Fibroblast of skin of left biceps (primary cell): ENCODE data around the gene OR6Q1.
"Not testable (repeated sequence)": the region's sequence is repeated elsewhere in the genome, so short reads cannot be mapped to it uniquely, and the experiment has no call there.

ENCODE experiments used
- DNase-seq, 2 experiments: peaks; one replicate each; pipeline ENCODE4 v3.0.0-alpha.2; 2013; ENCODE audit warnings: low read depth in 2 of 2

OR6Q1 gene

GRCh38 chr11:58030653-58031052 lies at the start of gene OR6Q1:
TSS of gene OR6Q1 (plus strand) at chr11:58030953. CDS start at chr11:58030953, 0 bp downstream.
- DNase-seq = no peak

- no peak for DNase-seq
Observed at GRCh38 chr11:57981536-57981935, 49.2 kb upstream of the OR6Q1 start.

GRCh38 chr11:57982776-57983175 lies 48.0 kb upstream of the OR6Q1 start:
- DNase-seq = no peak

DNA sequence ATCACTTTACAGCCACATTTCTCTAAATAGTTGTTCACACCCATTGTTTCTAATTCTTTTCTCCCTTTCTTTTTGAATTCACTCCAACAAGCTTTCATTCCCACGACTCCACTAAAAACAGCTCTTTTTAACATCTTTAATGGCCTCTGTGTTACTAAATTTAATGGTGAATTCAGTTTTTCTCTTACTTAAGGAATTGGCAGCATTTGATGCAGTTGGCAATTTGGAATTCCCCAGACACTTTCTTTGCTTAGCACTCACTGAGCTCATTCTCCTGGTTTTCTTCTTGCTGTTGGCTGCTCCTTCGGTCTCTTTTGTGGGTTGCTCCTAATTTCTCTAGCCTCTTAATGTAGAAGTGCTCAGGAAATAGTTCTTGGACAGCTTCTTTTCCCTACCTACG lies 47.6 kb upstream of the OR6Q1 start:
- no peak for DNase-seq

- not testable (repeated sequence) for DNase-seq
Observed at GRCh38 chr11:57999523-57999922, 31.2 kb upstream of the OR6Q1 start.

DNA sequence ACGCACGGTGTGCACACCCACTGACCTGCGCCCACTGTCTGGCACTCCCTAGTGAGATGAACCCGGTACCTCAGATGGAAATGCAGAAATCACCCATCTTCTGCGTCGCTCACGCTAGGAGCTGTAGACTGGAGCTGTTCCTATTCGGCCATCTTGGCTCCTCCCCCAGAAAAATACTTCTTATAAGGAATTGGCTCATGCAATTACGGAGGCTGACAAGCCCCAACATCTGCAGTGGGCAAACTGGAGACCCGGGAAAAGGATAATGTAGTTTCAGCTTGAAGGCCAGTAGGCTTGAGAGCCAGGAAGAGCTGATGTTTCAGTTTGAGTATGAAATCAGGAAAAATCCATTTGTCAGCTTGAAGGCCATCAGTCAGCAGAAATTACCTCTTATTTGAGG lies 30.7 kb upstream of the OR6Q1 start:
- DNase-seq = not testable (repeated sequence)

GRCh38 chr11:58000699-58001098 lies 30.1 kb upstream of the OR6Q1 start:
- DNase-seq = no peak

DNA sequence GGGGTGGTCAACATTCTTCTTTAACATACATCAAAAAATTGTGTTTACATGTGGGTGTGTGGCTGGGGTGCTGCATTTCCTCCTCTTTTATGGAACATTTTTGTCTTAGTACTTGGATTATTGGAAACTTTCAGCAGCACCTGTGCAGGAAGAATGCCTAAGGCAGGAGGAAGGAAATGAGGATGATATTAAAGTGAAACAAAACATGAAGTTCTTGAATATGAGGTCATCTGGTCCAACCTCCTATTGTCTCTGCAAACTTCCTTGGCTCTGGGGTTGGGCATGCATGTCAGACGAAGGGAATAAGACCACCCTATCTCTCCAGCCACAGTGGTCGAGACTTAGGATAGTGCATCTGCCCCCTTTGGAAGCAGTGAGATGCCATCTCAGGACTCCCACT lies 27.7 kb upstream of the OR6Q1 start:
- DNase-seq = no peak

DNA sequence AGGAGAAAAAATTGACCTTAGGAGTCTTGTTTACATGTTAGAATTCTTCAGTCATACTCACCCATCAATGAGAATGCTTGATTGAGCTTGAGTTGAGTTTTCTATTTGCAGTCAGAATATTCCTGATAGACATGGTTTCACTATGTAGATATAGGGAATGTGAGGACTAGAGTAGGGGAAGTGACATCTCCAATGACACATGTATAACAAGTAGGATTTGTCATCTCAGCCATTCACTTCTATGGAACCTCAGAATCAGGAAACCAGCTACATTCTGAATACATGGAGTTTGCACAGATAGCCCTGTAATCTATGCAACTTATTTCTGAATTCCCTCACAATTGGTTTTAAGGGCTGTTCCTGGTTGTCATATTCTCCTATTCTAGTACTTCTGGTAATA lies 27.2 kb upstream of the OR6Q1 start:
- DNase-seq = no peak

DNA sequence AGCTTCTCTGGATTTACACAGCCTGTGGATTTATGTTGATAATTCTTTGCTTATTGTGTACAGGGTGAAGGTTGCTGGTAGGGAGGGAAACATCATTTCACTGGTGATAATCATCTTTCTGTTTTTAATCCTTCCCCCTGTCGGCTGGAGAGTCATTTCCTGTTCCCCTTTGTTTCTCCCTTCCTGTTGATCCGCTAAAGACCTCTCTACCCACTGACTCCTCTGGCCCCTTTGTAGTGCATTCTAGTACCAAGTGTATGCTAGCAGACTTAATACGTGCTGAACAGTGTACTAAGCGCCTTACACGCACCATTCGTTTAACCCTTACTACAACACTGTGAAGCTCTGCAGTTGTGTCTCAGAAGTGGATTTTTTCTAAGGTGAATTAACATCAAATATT lies 26.1 kb upstream of the OR6Q1 start:
- no peak for DNase-seq

- no peak for DNase-seq
Observed at GRCh38 chr11:58006940-58007339, 23.8 kb upstream of the OR6Q1 start.

- no peak for DNase-seq
Observed at GRCh38 chr11:58011771-58012170, 19.0 kb upstream of the OR6Q1 start.

- DNase-seq = no peak
Observed at GRCh38 chr11:58023435-58023931, 7.3 kb upstream of the OR6Q1 start, which contains the start of gene OR9Q1. TSS of gene OR9Q1 (plus strand) at chr11:58023881. CDS start at chr11:58179445, 155,564 bp downstream.

- DNase-seq = no peak
Observed at GRCh38 chr11:58024601-58025091, 6.1 kb upstream of the OR6Q1 start.

- no peak for DNase-seq
Observed at GRCh38 chr11:58027341-58027740, 3.4 kb upstream of the OR6Q1 start.

DNA sequence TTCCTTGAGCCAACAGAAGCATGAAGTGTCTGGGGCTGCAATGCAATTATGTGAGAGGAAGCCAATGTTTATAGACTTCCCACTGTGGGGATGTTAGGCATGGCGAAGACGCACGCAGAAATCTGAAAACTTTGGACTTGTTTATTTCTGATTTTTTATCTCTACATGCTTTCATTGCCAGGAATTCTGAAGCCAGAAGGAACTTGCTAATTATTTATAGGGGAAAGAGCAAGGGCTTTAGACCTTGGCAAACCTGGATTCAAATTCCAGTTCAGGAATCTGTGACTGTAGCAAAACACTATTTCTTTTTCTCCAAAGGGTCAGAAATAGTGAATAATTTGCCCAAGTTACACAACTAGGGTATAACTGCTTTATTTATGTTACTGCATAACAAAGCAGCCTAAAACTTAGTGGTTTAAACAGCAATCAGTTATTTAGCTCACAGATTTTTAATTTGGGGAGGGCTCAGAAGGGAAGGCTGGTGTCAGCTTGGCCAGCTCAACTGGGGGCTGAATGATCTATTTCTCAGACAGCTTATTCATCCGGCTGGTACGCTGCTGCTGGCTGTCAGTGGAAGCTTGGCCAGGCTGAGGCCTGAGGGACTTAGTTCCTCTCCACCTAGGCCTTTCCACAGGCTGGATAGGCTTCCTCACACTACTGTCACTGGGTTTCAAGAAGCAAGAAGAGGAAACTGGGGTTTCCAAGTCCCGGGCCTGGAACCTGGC lies 1.9 kb upstream of the OR6Q1 start:
- DNase-seq = no peak

- no peak for DNase-seq
Observed at GRCh38 chr11:58034471-58034870, 3.7 kb downstream of the OR6Q1 start.

- no peak for DNase-seq
Observed at GRCh38 chr11:58039589-58039988, 8.8 kb downstream of the OR6Q1 start.

- no peak for DNase-seq
Observed at GRCh38 chr11:58043379-58043778, 12.6 kb downstream of the OR6Q1 start.

- DNase-seq = no peak
Observed at GRCh38 chr11:58046231-58046630, 15.5 kb downstream of the OR6Q1 start.

DNA sequence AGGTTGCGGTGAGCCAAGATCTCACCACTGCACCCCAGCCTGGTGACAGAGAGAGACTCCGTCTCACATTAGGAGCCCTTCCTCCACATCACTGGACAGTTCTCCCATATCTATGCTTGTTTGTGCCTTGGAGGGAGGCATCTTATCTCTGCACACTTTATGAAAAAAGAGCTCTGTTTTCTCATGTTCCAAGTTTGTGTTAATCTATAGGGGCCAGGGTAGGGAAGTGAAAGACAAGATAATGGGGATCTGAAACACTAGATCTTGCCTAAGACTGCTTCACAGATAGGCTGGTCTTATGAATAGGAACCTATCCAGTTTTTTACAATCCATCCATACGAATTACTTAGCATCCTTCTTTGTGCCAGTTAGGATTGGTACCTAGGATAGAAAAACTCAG lies 17.1 kb downstream of the OR6Q1 start:
- DNase-seq = no peak

DNA sequence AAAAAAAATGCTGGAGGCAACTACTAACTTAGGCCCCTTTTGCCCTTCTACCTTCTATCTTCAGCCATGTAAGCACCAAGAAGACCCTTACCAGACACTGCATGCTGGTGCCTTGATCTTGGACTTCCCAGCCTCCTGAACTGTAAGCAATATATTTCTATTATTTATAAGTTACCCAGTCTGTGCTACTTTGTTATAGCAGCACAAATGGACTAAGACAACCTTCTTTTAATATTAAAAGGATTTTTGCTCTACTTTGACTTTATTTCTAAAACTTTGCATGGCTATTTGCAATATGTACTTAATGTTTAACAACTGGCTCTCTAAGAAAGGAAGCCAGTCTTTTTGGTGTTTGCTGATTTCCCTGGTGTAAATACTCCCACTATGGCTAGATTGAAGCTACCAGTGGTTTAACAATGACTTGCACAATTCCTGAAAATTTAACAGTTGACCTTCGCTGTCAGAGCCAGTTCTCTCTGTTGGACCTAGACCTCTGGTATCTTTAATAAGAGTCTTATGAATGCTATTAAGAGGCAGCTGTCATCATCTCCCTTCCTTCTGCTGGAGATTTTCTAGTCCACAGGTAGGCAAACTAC lies 25.2 kb downstream of the OR6Q1 start:
- no peak for DNase-seq

GRCh38 chr11:58057481-58057880 lies 26.7 kb downstream of the OR6Q1 start:
- DNase-seq = no peak
